Heart left ventricle (tissue), 16 donors: Measurements from ENCODE around the gene MSH5. TPM values are rescaled to one million over a fixed set of nuclear protein-coding genes. Genes with fewer than 3 reads are reported as not detected.

Experiments
- ATAC-seq, 4 donors: fragments of 200-7000 bp; cut with Tn5 transposase; one replicate each; pipeline ENCODE4 v1.9.1; 2020 to 2022; ENCODE audit warnings: moderate library complexity in 4 of 4, mild to moderate bottlenecking in 3 of 4, moderate number of reproducible peaks in 1 of 4
- DNase-seq, 5 donors: peaks; one replicate each; pipeline ENCODE4 v3.0.0-alpha.2; 2020
- H3K27ac ChIP-seq, 12 donors: fragments of 200-600 bp; sonication (generic) in 4 of 12; one replicate each; pipeline versions ENCODE4 v1.5.0 to v1.8.0; 2016 to 2022; ENCODE audit warnings: mild to moderate bottlenecking in 2 of 12
- H3K27me3 ChIP-seq, 9 donors: fragments of 200-600 bp; sonication (generic) in 2 of 9; one replicate each; pipeline versions ENCODE4 v1.5.1 to v1.8.0; 2016 to 2022; ENCODE audit warnings: mild to moderate bottlenecking in 3 of 9
- H3K36me3 ChIP-seq, 9 donors: fragments of 200-600 bp; sonication (generic) in 2 of 9; one replicate each; pipeline versions ENCODE4 v1.5.0 to v1.8.0; 2018 to 2022; ENCODE audit warnings: mild to moderate bottlenecking in 2 of 9
- H3K4me1 ChIP-seq, 12 donors: fragments of 200-600 bp; sonication (generic) in 4 of 12; one replicate each; pipeline versions ENCODE4 v1.5.0 to v1.8.0; 2016 to 2022; ENCODE audit warnings: mild to moderate bottlenecking in 3 of 12
- H3K4me3 ChIP-seq, 12 donors: fragments of 200-600 bp; sonication (generic) in 4 of 12; one replicate each; pipeline versions ENCODE4 v1.5.0 to v1.8.0; 2017 to 2022; ENCODE audit warnings: mild to moderate bottlenecking in 9 of 12, moderate library complexity in 4 of 12
- H3K9me3 ChIP-seq, 12 donors: fragments of 200-600 bp; sonication (generic) in 4 of 12; one replicate each; pipeline versions ENCODE4 v1.5.0 to v1.8.0; 2016 to 2022; ENCODE audit warnings: mild to moderate bottlenecking in 1 of 12
- CTCF ChIP-seq, 12 donors: fragments of 200-600 bp; sonication (generic) in 4 of 12; IDR thresholded peaks; one replicate each; pipeline versions ENCODE4 v1.5.0 to v1.8.0; 2018 to 2022; ENCODE audit warnings: antibody characterized with exemption in 12 of 12, mild to moderate bottlenecking in 5 of 12
- POLR2A ChIP-seq, 2 donors: fragments of 450-650 bp; IDR thresholded peaks; one replicate each; pipeline ENCODE4 v1.6.1; 2017; ENCODE audit warnings: antibody characterized with exemption in 2 of 2, mild to moderate bottlenecking in 2 of 2, moderate library complexity in 2 of 2
- WGBS, 4 donors: extraction: QIAGEN DNeasy Blood & Tissue Kit in 2 of 4; methylation state at CpG; one replicate each; pipeline versions ENCODE4 v1.1.5 to v1.1.7; 2013 to 2018; 5-methylcytosine and 5-hydroxymethylcytosine counted together
- intact Hi-C, 10 donors: fragments of 100-400 bp; cut with DNase I; formaldehyde crosslinking; loops; one replicate each; pipeline versions ENCODE4 v1.11.1 to v1.14.2; 2022
- polyA plus RNA-seq, 2 donors: library from polyadenylated mRNA; stranded (reverse); fragments of 200-250 nt; gene quantifications; one replicate each; pipeline ENCODE4 v1.2.3, GENCODE V29; 2013
- total RNA-seq, 9 donors: library from RNA; depleted of rRNA in 2 of 9; stranded (reverse); fragments of >200 nt in 2 of 9; fragmentation: NEBNext Ultra II Directional in 3 of 9; extraction: Animal tissue kit (Norgen Biotek cat#: 25700) in 3 of 9; gene quantifications; one replicate each; pipeline versions ENCODE4 v1.1.0 to v1.2.4, GENCODE V29; 2016 to 2023
- donor health status: ischemic (EF 13 %, LVEDD 7.1; RV severe dilation, severe dysfunction).
- donor health status: healthy with polysubstance abuse.
- donor health status: DM: no; HTN: yes; CAD: no.
- donor health status: DM: no; HTN: no; CAD: no.
- donor health status: ischemic (EF 25% LVEDD 6.9; RV normal size, moderate dysfunction).
- donor health status: ischemic (EF 25% LVEDD 5.7; RV mildly dilated, moderate dysfunction).
- donor health status: healthy.
- donor health status: DM: yes; HTN: yes; CAD: no.
- donor health status: ischemic (EF 35%, LVEDD 5.7; RV mildly dilated, moderate dysfunction).
- donor health status: nonischemic (EF 11% LVEDD 7.7; RV severe dilation, severe dysfunction).
- donor health status: DM: yes; HTN: yes; CAD: no.
- donor health status: PGD.
- donor health status: ischemic (EF 29% LVEDD 5.4; RV normal size, mild dysfunction).
- donor health status: nonischemic (EF 23%, LVEDD 6.1; RV moderate dilation, normal function).

The MSH5 gene
- total and polyA plus RNA-seq, 11 donors, result 0.44 to 8.4 (median 1.9) TPM

- H3K4me3 ChIP-seq, result peak overlapping the region in 6 of 12 donors; percentile 22 to 38 (median 26)
- intact Hi-C loops, result loop anchor here in 4 of 10 donors (5.0 to 10.0 kb wide), 4 partner anchors 34 to 84 kb away; partner anchors contain the start of genes DDAH2 (in 2 of the 4) and LY6G5C (in 2 of the 4)
- peaks cover 0 to 32% (median 6%) of the 10 kb centered on the region in 12 donors for H3K4me1 ChIP-seq
- ATAC-seq (peak in 2 of 4 donors; percentile 30 to 42), DNase-seq (no peak)
- no peaks in the 10 kb centered on the region for H3K27me3 ChIP-seq
- peaks cover 0 to 14% (median 0%) of the 10 kb centered on the region in 9 donors for H3K36me3 ChIP-seq
- TF ChIP-seq POLR2A (IDR thresholded peaks at IDR 0.05) (no peak), CTCF (IDR thresholded peaks at IDR 0.05) (no peak)
- 55 to 72% (median 61%) methylated on average over 37 to 42 of the region's 42 CpGs for WGBS, 4 donors
- H3K27ac ChIP-seq, result no peak overlapping the region
- H3K9me3 ChIP-seq, result no peaks in the 10 kb centered on the region
These were observed 26.3 kb downstream of the MSH5 start for GRCh38 chr6:31765910-31766794.

- no peak for ATAC-seq
- H3K9me3 ChIP-seq, result no peaks in the 10 kb centered on the region
- peaks cover 0 to 32% (median 6%) of the 10 kb centered on the region in 12 donors for H3K4me1 ChIP-seq
- H3K27me3 ChIP-seq, result no peaks in the 10 kb centered on the region
- intact Hi-C loops, result loop anchor here in 4 of 10 donors (5.0 to 10.0 kb wide), 4 partner anchors 35 to 85 kb away; partner anchors contain the start of genes DDAH2 (in 2 of the 4) and LY6G5C (in 2 of the 4)
- H3K36me3 ChIP-seq, result peaks cover 0 to 3% (median 0%) of the 10 kb centered on the region in 9 donors
- H3K4me3 ChIP-seq, result no peak overlapping the region
- no peak for DNase-seq
- 81 to 85% (median 82%) methylated on average over 6 of the region's 6 CpGs for WGBS, 4 donors
- TF ChIP-seq POLR2A (IDR thresholded peaks at IDR 0.05), result no peak
- TF ChIP-seq CTCF (IDR thresholded peaks at IDR 0.05), result no peak
- H3K27ac ChIP-seq, result no peak overlapping the region
These were observed 27.4 kb downstream of the MSH5 start for GRCh38 chr6:31767096-31767645.

GRCh38 chr6:31768363-31769257, 28.8 kb downstream of the MSH5 start:
- 88 to 91% (median 88%) methylated on average over 18 of the region's 18 CpGs for WGBS, 4 donors
- no peak for DNase-seq
- no peaks in the 10 kb centered on the region for H3K9me3 ChIP-seq
- peak in 1 of 4 donors; percentile 44 for ATAC-seq
- no peak overlapping the region for H3K4me3 ChIP-seq
- intact Hi-C loops, result loop anchor here in 4 of 10 donors (5.0 to 10.0 kb wide), 4 partner anchors 36 to 86 kb away; partner anchors contain the start of genes DDAH2 (in 2 of the 4) and LY6G5C (in 2 of the 4)
- H3K27me3 ChIP-seq, result no peaks in the 10 kb centered on the region
- peak overlapping the region in 1 of 12 donors; percentile 63 for H3K27ac ChIP-seq
- H3K4me1 ChIP-seq, result peaks cover 0 to 41% (median 2%) of the 10 kb centered on the region in 12 donors
- TF ChIP-seq CTCF (IDR thresholded peaks at IDR 0.05) (no peak), POLR2A (IDR thresholded peaks at IDR 0.05) (no peak)
- H3K36me3 ChIP-seq, result peaks cover 0 to 3% (median 0%) of the 10 kb centered on the region in 9 donors
